Fibroblast of pulmonary artery (primary cell): ENCODE measurements around the gene APOD.

Experiments used
- DNase-seq: peaks from one replicate; pipeline ENCODE4 v3.0.0-alpha.2; 2010; ENCODE audit warnings: low read depth
- H3K4me3 ChIP-seq: replicated peaks from 2 replicates; pipeline ENCODE4 v1.5.1; 2011; ENCODE audit warnings: low read depth, mild to moderate bottlenecking, control low read depth, low read length, moderate library complexity
- CTCF ChIP-seq: IDR thresholded peaks from 2 replicates; pipeline ENCODE4 v1.5.1; 2011; ENCODE audit warnings: mild to moderate bottlenecking, control low read depth, low read length, inconsistent platforms; ENCODE audit errors: missing control alignments

Gene APOD

GRCh38 chr3:195563317-195563716, 20.4 kb downstream of the APOD start:
- H3K4me3 ChIP-seq, result no peak overlapping the region
- DNase-seq, result no peak
- no peak for TF ChIP-seq CTCF

GRCh38 chr3:195559723-195560409, 23.9 kb downstream of the APOD start:
- no peak for DNase-seq
- no peak for TF ChIP-seq CTCF
- H3K4me3 ChIP-seq, result no peak overlapping the region

GRCh38 chr3:195558602-195559001, 25.1 kb downstream of the APOD start:
- H3K4me3 ChIP-seq, result no peak overlapping the region
- TF ChIP-seq CTCF, result peak; percentile 56
- DNase-seq, result peak; percentile 69

GRCh38 chr3:195557322-195557721, 26.4 kb downstream of the APOD start:
- no peak for TF ChIP-seq CTCF
- H3K4me3 ChIP-seq, result no peak overlapping the region
- no peak for DNase-seq

GRCh38 chr3:195556390-195556789, 27.4 kb downstream of the APOD start:
- peak; percentile 46 for TF ChIP-seq CTCF
- H3K4me3 ChIP-seq, result no peak overlapping the region
- peak; percentile 33 for DNase-seq

- H3K4me3 ChIP-seq, result no peak overlapping the region
- no peak for DNase-seq
- no peak for TF ChIP-seq CTCF
Measured at GRCh38 chr3:195555110-195555509, 28.6 kb downstream of the APOD start.

GRCh38 chr3:195554458-195554857, 29.3 kb downstream of the APOD start:
- DNase-seq, result no peak
- TF ChIP-seq CTCF, result no peak
- no peak overlapping the region for H3K4me3 ChIP-seq
